WTC11 (cell line): ENCODE measurements around the gene ALDOC. TPM values are rescaled to one million over a fixed set of nuclear protein-coding genes. Genes with fewer than 3 reads are reported as not detected.

Experiments
- ATAC-seq: fragments of 200-7000 bp; cut with Tn5 transposase; 2 replicates; pipeline ENCODE4 v1.10.0; 2021; ENCODE audit warnings: mild to moderate bottlenecking, moderate library complexity
- CTCF ChIA-PET: fragments of 300-600 bp; sonication (Branson Sonifier 250); formaldehyde crosslinking; loops from one replicate; lab custom pipeline; 2021; ENCODE audit warnings: antibody characterized with exemption; lab: Charles Lee
- POLR2A ChIA-PET: fragments of 350-600 bp; sonication (Branson Sonifier 250); formaldehyde crosslinking; loops from one replicate; lab custom pipeline; 2021; ENCODE audit warnings: antibody characterized with exemption; lab: Charles Lee
- DNase-seq: peaks from one replicate; pipeline ENCODE4 v3.0.0; 2021; ENCODE audit warnings: low spot score
- H3K27ac Mint-ChIP-seq: 2 replicates; pipeline ENCODE4 v1.8.0; 2021; ENCODE audit warnings: mixed read lengths
- H3K27me3 Mint-ChIP-seq: 2 replicates; pipeline ENCODE4 v1.8.0; 2021; ENCODE audit warnings: low read depth, mild to moderate bottlenecking, moderate library complexity, mixed read lengths
- H3K36me3 Mint-ChIP-seq: 2 replicates; pipeline ENCODE4 v1.8.0; 2021; ENCODE audit warnings: mixed read lengths
- H3K4me1 Mint-ChIP-seq: 2 replicates; pipeline ENCODE4 v1.8.0; 2022; ENCODE audit warnings: mixed read lengths
- H3K4me3 Mint-ChIP-seq: 2 replicates; pipeline ENCODE4 v1.8.0; 2021; ENCODE audit warnings: mild to moderate bottlenecking, moderate library complexity, mixed read lengths
- H3K9me3 Mint-ChIP-seq: 2 replicates; pipeline ENCODE4 v1.8.0; 2021; ENCODE audit warnings: mixed read lengths
- ATF1 ChIP-seq: sonication (generic); formaldehyde crosslinking; IDR thresholded peaks from 2 replicates; pipeline ENCODE4 v1.8.1; 2023; ENCODE audit warnings: mild to moderate bottlenecking, moderate library complexity, missing genetic modification reagents
- EMX1 ChIP-seq: fragments of 250-450 bp; sonication (Bioruptor Pico); IDR thresholded peaks from 2 replicates; pipeline ENCODE4 v1.8.0; 2021; ENCODE audit warnings: mild to moderate bottlenecking
- ESRRA ChIP-seq: sonication (generic); formaldehyde crosslinking; IDR thresholded peaks from 2 replicates; pipeline ENCODE4 v1.8.1; 2022; ENCODE audit warnings: mild to moderate bottlenecking, missing genetic modification reagents, borderline replicate concordance
- FOXK1 ChIP-seq: sonication (generic); formaldehyde crosslinking; IDR thresholded peaks from 2 replicates; pipeline ENCODE4 v1.8.0; 2022; ENCODE audit warnings: mild to moderate bottlenecking, moderate library complexity, missing genetic modification reagents
- FOXP1 ChIP-seq: sonication (generic); formaldehyde crosslinking; IDR thresholded peaks from 2 replicates; pipeline ENCODE4 v1.8.0; 2022; ENCODE audit warnings: missing genetic modification reagents, mild to moderate bottlenecking, moderate library complexity, borderline replicate concordance
- GABPB1 ChIP-seq: sonication (generic); formaldehyde crosslinking; IDR thresholded peaks from 2 replicates; pipeline ENCODE4 v1.8.1; 2023; ENCODE audit warnings: mild to moderate bottlenecking, missing genetic modification reagents
- HMGA2 ChIP-seq: fragments of 250-450 bp; sonication (Bioruptor Pico); IDR thresholded peaks from 2 replicates; pipeline ENCODE4 v1.4.0; 2021; ENCODE audit warnings: mild to moderate bottlenecking, moderate library complexity
- MXD4 ChIP-seq: fragments of 250-450 bp; sonication (Bioruptor Pico); IDR thresholded peaks from 2 replicates; pipeline ENCODE4 v1.8.0; 2021; ENCODE audit warnings: mild to moderate bottlenecking, moderate library complexity, borderline replicate concordance
- NR3C1 ChIP-seq: sonication (generic); formaldehyde crosslinking; conservative IDR thresholded peaks from 2 replicates; pipeline ENCODE4 v1.8.1; 2023; ENCODE audit warnings: low read depth, mild to moderate bottlenecking, missing genetic modification reagents
- OVOL2 ChIP-seq: fragments of 250-450 bp; sonication (Bioruptor Pico); IDR thresholded peaks from 2 replicates; pipeline ENCODE4 v1.9.0; 2021; ENCODE audit warnings: mild to moderate bottlenecking, borderline replicate concordance
- RELA ChIP-seq: sonication (generic); formaldehyde crosslinking; IDR thresholded peaks from 2 replicates; pipeline ENCODE4 v1.8.1; 2022; ENCODE audit warnings: missing genetic modification reagents, mild to moderate bottlenecking, borderline replicate concordance
- SMAD4 ChIP-seq: sonication (generic); formaldehyde crosslinking; IDR thresholded peaks from 2 replicates; pipeline ENCODE4 v1.8.0; 2022; ENCODE audit warnings: mild to moderate bottlenecking, missing genetic modification reagents
- SP1 ChIP-seq: sonication (generic); formaldehyde crosslinking; conservative IDR thresholded peaks from 2 replicates; pipeline ENCODE4 v1.8.1; 2022; ENCODE audit warnings: missing genetic modification reagents
- TEAD4 ChIP-seq: sonication (generic); formaldehyde crosslinking; IDR thresholded peaks from 2 replicates; pipeline ENCODE4 v1.8.0; 2022; ENCODE audit warnings: mild to moderate bottlenecking, missing genetic modification reagents
- ZBTB21 ChIP-seq: sonication (generic); formaldehyde crosslinking; IDR thresholded peaks from 2 replicates; pipeline ENCODE4 v1.8.1; 2023; ENCODE audit warnings: mild to moderate bottlenecking, missing genetic modification reagents, borderline replicate concordance
- ZNF219 ChIP-seq: sonication (generic); formaldehyde crosslinking; IDR thresholded peaks from 2 replicates; pipeline ENCODE4 v1.8.0; 2023; ENCODE audit warnings: missing genetic modification reagents, mild to moderate bottlenecking, borderline replicate concordance
- ZNF263 ChIP-seq: sonication (generic); formaldehyde crosslinking; IDR thresholded peaks from 2 replicates; pipeline ENCODE4 v1.8.1; 2022; ENCODE audit warnings: low read depth, mild to moderate bottlenecking, moderate library complexity, missing genetic modification reagents
- ZNF317 ChIP-seq: sonication (generic); formaldehyde crosslinking; IDR thresholded peaks from 2 replicates; pipeline ENCODE4 v1.8.1; 2023; ENCODE audit warnings: low read depth, mild to moderate bottlenecking, moderate library complexity, missing genetic modification reagents, borderline replicate concordance
- ZNF396 ChIP-seq: fragments of 250-450 bp; sonication (Bioruptor Pico); IDR thresholded peaks from 2 replicates; pipeline ENCODE4 v1.8.0; 2021; ENCODE audit warnings: mild to moderate bottlenecking, moderate library complexity, borderline replicate concordance
- ZNF416 ChIP-seq: fragments of 250-450 bp; sonication (Bioruptor Pico); IDR thresholded peaks from 2 replicates; pipeline ENCODE4 v1.9.0; 2021; ENCODE audit warnings: mild to moderate bottlenecking, inconsistent platforms
- total RNA-seq: library from RNA; stranded (reverse); gene quantifications from 3 replicates; pipeline ENCODE4 v1.2.3, GENCODE V29; 2021
- TF ChIP-seq, protein P1 (sequence below): sonication (generic); formaldehyde crosslinking; IDR thresholded peaks from 2 replicates; pipeline ENCODE4 v1.8.1; 2022; ENCODE audit warnings: mild to moderate bottlenecking, moderate library complexity, missing genetic modification reagents
- TF ChIP-seq, protein P2 (sequence below): sonication (generic); formaldehyde crosslinking; IDR thresholded peaks from 2 replicates; pipeline ENCODE4 v1.8.1; 2023; ENCODE audit warnings: mild to moderate bottlenecking, missing genetic modification reagents, moderate library complexity
- TF ChIP-seq, protein P3 (sequence below): sonication (generic); formaldehyde crosslinking; IDR thresholded peaks from 2 replicates; pipeline ENCODE4 v1.8.1; 2023; ENCODE audit warnings: mild to moderate bottlenecking, missing genetic modification reagents
- TF ChIP-seq, protein P4 (sequence below): fragments of 250-450 bp; sonication (Bioruptor Pico); IDR thresholded peaks from 2 replicates; pipeline ENCODE4 v1.9.0; 2021; ENCODE audit warnings: mild to moderate bottlenecking, borderline replicate concordance
- TF ChIP-seq, protein P5 (sequence below): sonication (generic); formaldehyde crosslinking; conservative IDR thresholded peaks from 2 replicates; pipeline ENCODE4 v1.8.1; 2022; ENCODE audit warnings: mild to moderate bottlenecking, missing genetic modification reagents
- TF ChIP-seq, protein P6 (sequence below): sonication (generic); formaldehyde crosslinking; IDR thresholded peaks from 2 replicates; pipeline ENCODE4 v1.8.0; 2022; ENCODE audit warnings: mild to moderate bottlenecking, missing genetic modification reagents

Gene ALDOC
- total RNA-seq, 1 experiment from 2014 or later = 73.5 TPM

DNA sequence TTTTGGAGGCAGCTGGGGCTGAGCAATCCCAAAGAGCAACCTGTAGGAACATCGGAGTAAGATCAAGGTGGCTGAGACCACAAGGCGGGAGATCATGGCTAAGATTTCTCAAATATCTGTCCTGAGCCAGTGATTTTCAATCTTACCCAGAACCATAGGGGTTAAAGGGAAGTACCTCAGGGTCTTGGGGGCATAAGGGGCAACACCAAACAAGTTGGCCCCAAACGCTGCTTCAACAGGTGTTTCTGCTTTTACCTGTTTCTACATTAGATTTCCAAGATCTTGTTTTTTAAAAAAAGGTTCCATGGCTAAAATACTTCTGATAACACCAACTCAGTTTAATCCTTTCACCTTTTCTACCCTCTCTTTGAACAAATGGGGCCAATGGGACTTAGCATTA is 21.7 kb downstream of the ALDOC start (continued):
- TF ChIP-seq, protein P1, sequence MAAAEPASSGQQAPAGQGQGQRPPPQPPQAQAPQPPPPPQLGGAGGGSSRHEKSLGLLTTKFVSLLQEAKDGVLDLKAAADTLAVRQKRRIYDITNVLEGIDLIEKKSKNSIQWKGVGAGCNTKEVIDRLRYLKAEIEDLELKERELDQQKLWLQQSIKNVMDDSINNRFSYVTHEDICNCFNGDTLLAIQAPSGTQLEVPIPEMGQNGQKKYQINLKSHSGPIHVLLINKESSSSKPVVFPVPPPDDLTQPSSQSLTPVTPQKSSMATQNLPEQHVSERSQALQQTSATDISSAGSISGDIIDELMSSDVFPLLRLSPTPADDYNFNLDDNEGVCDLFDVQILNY = no peak
- TF ChIP-seq HMGA2 (CRISPR knock-in tag) (no peak), ATF1 (CRISPR knock-in tag) (no peak), SMAD4 (CRISPR knock-in tag) (no peak), ZNF396 (CRISPR knock-in tag) (no peak), FOXK1 (CRISPR knock-in tag) (no peak), MXD4 (CRISPR knock-in tag) (no peak), GABPB1 (no peak), ZBTB21 (CRISPR knock-in tag) (no peak), FOXP1 (CRISPR knock-in tag) (no peak), ESRRA (no peak), EMX1 (CRISPR knock-in tag) (no peak), ZNF416 (no peak)
- TF ChIP-seq, protein P2, sequence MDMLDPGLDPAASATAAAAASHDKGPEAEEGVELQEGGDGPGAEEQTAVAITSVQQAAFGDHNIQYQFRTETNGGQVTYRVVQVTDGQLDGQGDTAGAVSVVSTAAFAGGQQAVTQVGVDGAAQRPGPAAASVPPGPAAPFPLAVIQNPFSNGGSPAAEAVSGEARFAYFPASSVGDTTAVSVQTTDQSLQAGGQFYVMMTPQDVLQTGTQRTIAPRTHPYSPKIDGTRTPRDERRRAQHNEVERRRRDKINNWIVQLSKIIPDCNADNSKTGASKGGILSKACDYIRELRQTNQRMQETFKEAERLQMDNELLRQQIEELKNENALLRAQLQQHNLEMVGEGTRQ = no peak
- TF ChIP-seq, protein P3, sequence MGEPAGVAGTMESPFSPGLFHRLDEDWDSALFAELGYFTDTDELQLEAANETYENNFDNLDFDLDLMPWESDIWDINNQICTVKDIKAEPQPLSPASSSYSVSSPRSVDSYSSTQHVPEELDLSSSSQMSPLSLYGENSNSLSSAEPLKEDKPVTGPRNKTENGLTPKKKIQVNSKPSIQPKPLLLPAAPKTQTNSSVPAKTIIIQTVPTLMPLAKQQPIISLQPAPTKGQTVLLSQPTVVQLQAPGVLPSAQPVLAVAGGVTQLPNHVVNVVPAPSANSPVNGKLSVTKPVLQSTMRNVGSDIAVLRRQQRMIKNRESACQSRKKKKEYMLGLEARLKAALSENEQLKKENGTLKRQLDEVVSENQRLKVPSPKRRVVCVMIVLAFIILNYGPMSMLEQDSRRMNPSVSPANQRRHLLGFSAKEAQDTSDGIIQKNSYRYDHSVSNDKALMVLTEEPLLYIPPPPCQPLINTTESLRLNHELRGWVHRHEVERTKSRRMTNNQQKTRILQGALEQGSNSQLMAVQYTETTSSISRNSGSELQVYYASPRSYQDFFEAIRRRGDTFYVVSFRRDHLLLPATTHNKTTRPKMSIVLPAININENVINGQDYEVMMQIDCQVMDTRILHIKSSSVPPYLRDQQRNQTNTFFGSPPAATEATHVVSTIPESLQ (CRISPR knock-in tag) = no peak
- TF ChIP-seq, all 79 proteins: peak for 0

DNA sequence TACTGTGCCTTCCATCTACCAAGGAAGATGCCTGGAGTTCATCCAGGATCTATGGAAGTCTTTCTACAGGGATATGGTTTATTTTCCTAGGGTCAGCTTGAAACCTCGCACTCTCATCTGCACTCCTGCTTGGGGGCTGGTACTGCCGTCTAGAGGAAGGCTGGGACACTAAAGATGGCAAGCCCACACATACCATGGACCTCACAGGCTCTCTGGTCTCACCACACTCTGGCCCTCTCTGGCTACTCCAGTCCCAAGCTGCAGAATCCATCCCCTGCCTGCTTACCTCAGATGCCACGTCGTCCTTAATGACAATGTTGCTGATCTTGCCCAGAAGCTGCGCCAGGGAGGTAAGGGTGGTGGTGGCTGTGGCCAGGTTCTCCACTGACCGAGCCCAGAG is 22.1 kb downstream of the ALDOC start:
- H3K4me3 Mint-ChIP-seq = no peak overlapping the region
- no peak for TF ChIP-seq ZNF219 (CRISPR knock-in tag)
- TF ChIP-seq, protein P4, sequence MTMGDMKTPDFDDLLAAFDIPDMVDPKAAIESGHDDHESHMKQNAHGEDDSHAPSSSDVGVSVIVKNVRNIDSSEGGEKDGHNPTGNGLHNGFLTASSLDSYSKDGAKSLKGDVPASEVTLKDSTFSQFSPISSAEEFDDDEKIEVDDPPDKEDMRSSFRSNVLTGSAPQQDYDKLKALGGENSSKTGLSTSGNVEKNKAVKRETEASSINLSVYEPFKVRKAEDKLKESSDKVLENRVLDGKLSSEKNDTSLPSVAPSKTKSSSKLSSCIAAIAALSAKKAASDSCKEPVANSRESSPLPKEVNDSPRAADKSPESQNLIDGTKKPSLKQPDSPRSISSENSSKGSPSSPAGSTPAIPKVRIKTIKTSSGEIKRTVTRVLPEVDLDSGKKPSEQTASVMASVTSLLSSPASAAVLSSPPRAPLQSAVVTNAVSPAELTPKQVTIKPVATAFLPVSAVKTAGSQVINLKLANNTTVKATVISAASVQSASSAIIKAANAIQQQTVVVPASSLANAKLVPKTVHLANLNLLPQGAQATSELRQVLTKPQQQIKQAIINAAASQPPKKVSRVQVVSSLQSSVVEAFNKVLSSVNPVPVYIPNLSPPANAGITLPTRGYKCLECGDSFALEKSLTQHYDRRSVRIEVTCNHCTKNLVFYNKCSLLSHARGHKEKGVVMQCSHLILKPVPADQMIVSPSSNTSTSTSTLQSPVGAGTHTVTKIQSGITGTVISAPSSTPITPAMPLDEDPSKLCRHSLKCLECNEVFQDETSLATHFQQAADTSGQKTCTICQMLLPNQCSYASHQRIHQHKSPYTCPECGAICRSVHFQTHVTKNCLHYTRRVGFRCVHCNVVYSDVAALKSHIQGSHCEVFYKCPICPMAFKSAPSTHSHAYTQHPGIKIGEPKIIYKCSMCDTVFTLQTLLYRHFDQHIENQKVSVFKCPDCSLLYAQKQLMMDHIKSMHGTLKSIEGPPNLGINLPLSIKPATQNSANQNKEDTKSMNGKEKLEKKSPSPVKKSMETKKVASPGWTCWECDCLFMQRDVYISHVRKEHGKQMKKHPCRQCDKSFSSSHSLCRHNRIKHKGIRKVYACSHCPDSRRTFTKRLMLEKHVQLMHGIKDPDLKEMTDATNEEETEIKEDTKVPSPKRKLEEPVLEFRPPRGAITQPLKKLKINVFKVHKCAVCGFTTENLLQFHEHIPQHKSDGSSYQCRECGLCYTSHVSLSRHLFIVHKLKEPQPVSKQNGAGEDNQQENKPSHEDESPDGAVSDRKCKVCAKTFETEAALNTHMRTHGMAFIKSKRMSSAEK (CRISPR knock-in tag) = no peak
- TF ChIP-seq TEAD4 = no peak
- TF ChIP-seq, protein P5, sequence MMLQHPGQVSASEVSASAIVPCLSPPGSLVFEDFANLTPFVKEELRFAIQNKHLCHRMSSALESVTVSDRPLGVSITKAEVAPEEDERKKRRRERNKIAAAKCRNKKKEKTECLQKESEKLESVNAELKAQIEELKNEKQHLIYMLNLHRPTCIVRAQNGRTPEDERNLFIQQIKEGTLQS = no peak
- TF ChIP-seq OVOL2 (CRISPR knock-in tag) = no peak
- TF ChIP-seq RELA = no peak
- TF ChIP-seq ZNF263 = no peak
- TF ChIP-seq NR3C1 (CRISPR knock-in tag) = no peak
- no peak for TF ChIP-seq ZNF317 (CRISPR knock-in tag)
- TF ChIP-seq, protein P6, sequence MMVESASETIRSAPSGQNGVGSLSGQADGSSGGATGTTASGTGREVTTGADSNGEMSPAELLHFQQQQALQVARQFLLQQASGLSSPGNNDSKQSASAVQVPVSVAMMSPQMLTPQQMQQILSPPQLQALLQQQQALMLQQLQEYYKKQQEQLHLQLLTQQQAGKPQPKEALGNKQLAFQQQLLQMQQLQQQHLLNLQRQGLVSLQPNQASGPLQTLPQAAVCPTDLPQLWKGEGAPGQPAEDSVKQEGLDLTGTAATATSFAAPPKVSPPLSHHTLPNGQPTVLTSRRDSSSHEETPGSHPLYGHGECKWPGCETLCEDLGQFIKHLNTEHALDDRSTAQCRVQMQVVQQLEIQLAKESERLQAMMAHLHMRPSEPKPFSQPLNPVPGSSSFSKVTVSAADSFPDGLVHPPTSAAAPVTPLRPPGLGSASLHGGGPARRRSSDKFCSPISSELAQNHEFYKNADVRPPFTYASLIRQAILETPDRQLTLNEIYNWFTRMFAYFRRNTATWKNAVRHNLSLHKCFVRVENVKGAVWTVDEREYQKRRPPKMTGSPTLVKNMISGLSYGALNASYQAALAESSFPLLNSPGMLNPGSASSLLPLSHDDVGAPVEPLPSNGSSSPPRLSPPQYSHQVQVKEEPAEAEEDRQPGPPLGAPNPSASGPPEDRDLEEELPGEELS (CRISPR knock-in tag) = no peak
- no peak for TF ChIP-seq SP1 (CRISPR knock-in tag)
- no peak for TF ChIP-seq ESRRA

More for the DNA sequence above, 22.1 kb downstream of the ALDOC start:
- H3K36me3 Mint-ChIP-seq = peaks cover 44% of the 10 kb centered on the region
- H3K27ac Mint-ChIP-seq = no peak overlapping the region; the same call in 1 of the 2 replicates
- H3K4me1 Mint-ChIP-seq = peaks cover 14% of the 10 kb centered on the region
- POLR2A ChIA-PET = no interaction called here
- CTCF ChIA-PET = no interaction called here
- ATAC-seq (no peak), DNase-seq (no peak)
- no peaks in the 10 kb centered on the region for H3K27me3 Mint-ChIP-seq
- H3K9me3 Mint-ChIP-seq = no peaks in the 10 kb centered on the region
